Caco-2 (cell line): ENCODE results near the gene RERE. TPM values are rescaled to one million over a fixed set of nuclear protein-coding genes. Genes with fewer than 3 reads are reported as not detected.

Experiments used
- BruUV-seq: library from RNA; stranded (reverse); fragments of 400-500 nt; replicated peaks from 2 replicates; lab custom pipeline; 2021; lab: Mats Ljungman, UMichigan
- CTCF ChIA-PET: fragments of 300-600 bp; sonication (Branson Sonifier 250); formaldehyde crosslinking; loops from one replicate; lab custom pipeline; 2022; ENCODE audit warnings: antibody characterized with exemption; lab: Charles Lee
- POLR2A ChIA-PET: fragments of 300-600 bp; sonication (Branson Sonifier 250); formaldehyde crosslinking; loops from one replicate; lab custom pipeline; 2022; ENCODE audit warnings: antibody characterized with exemption; lab: Charles Lee
- DNase-seq, 2 experiments: peaks; one replicate each; pipeline versions ENCODE4 v3.0.0 to v3.0.0-alpha.2; 2020 to 2022
- H3K27me3 ChIP-seq: replicated peaks from 2 replicates; pipeline ENCODE4 v1.6.0; 2011; ENCODE audit warnings: low read length; ENCODE audit not compliant: control insufficient read depth, insufficient read depth
- H3K36me3 ChIP-seq: 2 replicates; pipeline ENCODE4 v1.5.1; 2011; ENCODE audit warnings: low read length; ENCODE audit not compliant: control insufficient read depth, insufficient read depth
- H3K4me1 ChIP-seq: fragments of 250-450 bp; sonication (Bioruptor Pico); 2 replicates; pipeline ENCODE4 v1.5.1; 2020; ENCODE audit warnings: mild to moderate bottlenecking
- H3K4me3 ChIP-seq: 2 replicates; pipeline ENCODE4 v1.5.1; 2011; ENCODE audit warnings: low read depth, mild to moderate bottlenecking, control low read depth, low read length
- H3K9me3 ChIP-seq: fragments of 250-450 bp; sonication (Bioruptor Pico); 2 replicates; pipeline ENCODE4 v1.5.1; 2020; ENCODE audit warnings: mild to moderate bottlenecking, moderate library complexity
- H3K27ac Mint-ChIP-seq: one replicate; pipeline ENCODE4 v1.8.0; 2022; ENCODE audit warnings: mixed read lengths; ENCODE audit not compliant: unreplicated experiment
- H3K27me3 Mint-ChIP-seq: one replicate; pipeline ENCODE4 v1.8.0; 2022; ENCODE audit warnings: mixed read lengths; ENCODE audit not compliant: insufficient read depth, unreplicated experiment
- H3K36me3 Mint-ChIP-seq: one replicate; pipeline ENCODE4 v1.8.0; 2022; ENCODE audit warnings: mild to moderate bottlenecking, mixed read lengths; ENCODE audit not compliant: insufficient read depth, unreplicated experiment
- H3K4me1 Mint-ChIP-seq: one replicate; pipeline ENCODE4 v1.8.0; 2022; ENCODE audit warnings: low read depth, mixed read lengths; ENCODE audit not compliant: unreplicated experiment
- H3K4me3 Mint-ChIP-seq: one replicate; pipeline ENCODE4 v1.8.0; 2022; ENCODE audit warnings: mild to moderate bottlenecking, moderate library complexity, mixed read lengths; ENCODE audit not compliant: unreplicated experiment
- H3K9me3 Mint-ChIP-seq: one replicate; pipeline ENCODE4 v1.8.0; 2022; ENCODE audit warnings: mixed read lengths; ENCODE audit not compliant: unreplicated experiment
- CTCF ChIP-seq, 2 experiments: fragments of 200-600 bp in 1 of 2; IDR thresholded peaks; 1 replicate in 1 of 2; 2 replicates in 1 of 2; pipeline versions ENCODE4 v1.5.1 to v1.8.0; 2011 to 2022; ENCODE audit warnings: antibody characterized with exemption in 1 of 2, control low read depth in 1 of 2, inconsistent platforms in 1 of 2, low read depth in 1 of 2, low read length in 1 of 2, mild to moderate bottlenecking in 1 of 2, moderate library complexity in 1 of 2; ENCODE audit not compliant: insufficient read depth in 1 of 2, severe bottlenecking in 1 of 2, unreplicated experiment in 1 of 2
- intact Hi-C: fragments of 100-400 bp; cut with micrococcal nuclease; formaldehyde crosslinking; loops from one replicate; pipeline ENCODE4 v1.10.0; 2022; ENCODE audit not compliant: unreplicated experiment
- total RNA-seq: library from RNA; stranded (reverse); gene quantifications from 2 replicates; pipeline ENCODE4 v1.2.3, GENCODE V29; 2022

Gene RERE
- total RNA-seq, 1 experiment from 2014 or later = 85.2 TPM

- TF ChIP-seq CTCF (IDR thresholded peaks at IDR 0.05; ENCODE audit: insufficient read depth in 1 of 2, low read depth in 1 of 2, low read length in 1 of 2, severe bottlenecking in 1 of 2, unreplicated experiment in 1 of 2) = peak in 1 of 2 experiments; percentile 7
- H3K4me1 ChIP-seq = 0 out of 2 replicates have a peak, but pooled peaks cover 5% of the 10 kb centered on the region
- H3K9me3 ChIP-seq = no peaks in the 10 kb centered on the region
- intact Hi-C loops = no loop called here
- no peak overlapping the region for H3K27ac Mint-ChIP-seq
- BruUV-seq = no TSS peak
- H3K27me3 Mint-ChIP-seq = no peaks in the 10 kb centered on the region
- H3K4me3 Mint-ChIP-seq = no peak overlapping the region
- peaks cover 9% of the 10 kb centered on the region for H3K4me1 Mint-ChIP-seq
- H3K9me3 Mint-ChIP-seq = no peaks in the 10 kb centered on the region
- H3K36me3 Mint-ChIP-seq = peaks cover 51% of the 10 kb centered on the region
- POLR2A ChIA-PET = no interaction called here
- H3K36me3 ChIP-seq = peaks cover 3% of the 10 kb centered on the region; the same call in 1 of the 2 replicates
- no peaks in the 10 kb centered on the region for H3K27me3 ChIP-seq
- no peak for DNase-seq
- no peak overlapping the region for H3K4me3 ChIP-seq
- CTCF ChIA-PET = interaction anchor here (0.7 kb wide), 2 partner anchors 45 to 168 kb away, joined by 4 to 6 read pairs; no protein-coding TSS in a partner anchor
Measured at GRCh38 chr1:8379513-8380186, 437.8 kb downstream of the RERE start.

GRCh38 chr1:8378981-8379470 lies 438.4 kb downstream of the RERE start:
- TF ChIP-seq CTCF (IDR thresholded peaks at IDR 0.05; ENCODE audit: insufficient read depth in 1 of 2, low read depth in 1 of 2, low read length in 1 of 2, severe bottlenecking in 1 of 2, unreplicated experiment in 1 of 2) = no peak
- no peak overlapping the region for H3K4me3 Mint-ChIP-seq
- peaks cover 46% of the 10 kb centered on the region for H3K36me3 Mint-ChIP-seq
- H3K4me3 ChIP-seq = no peak overlapping the region
- no peaks in the 10 kb centered on the region for H3K9me3 ChIP-seq
- intact Hi-C loops = no loop called here
- no peak overlapping the region for H3K27ac Mint-ChIP-seq
- DNase-seq = no peak
- ChIA-PET CTCF (no interaction called here), POLR2A (no interaction called here)
- 0 out of 2 replicates have a peak, but pooled peaks cover 5% of the 10 kb centered on the region for H3K4me1 ChIP-seq
- H3K27me3 Mint-ChIP-seq = no peaks in the 10 kb centered on the region
- no peaks in the 10 kb centered on the region for H3K9me3 Mint-ChIP-seq
- H3K27me3 ChIP-seq = no peaks in the 10 kb centered on the region
- no TSS peak for BruUV-seq
- 0 out of 2 replicates have a peak, but pooled peaks cover 1% of the 10 kb centered on the region for H3K36me3 ChIP-seq
- H3K4me1 Mint-ChIP-seq = peaks cover 9% of the 10 kb centered on the region

GRCh38 chr1:8378178-8378577 lies 439.3 kb downstream of the RERE start:
- CTCF ChIA-PET = no interaction called here
- POLR2A ChIA-PET = interaction anchor here (0.6 kb wide), 1 partner anchor 52 kb away, joined by 3 read pairs; no protein-coding TSS in a partner anchor
- H3K36me3 Mint-ChIP-seq = peaks cover 41% of the 10 kb centered on the region
- 0 out of 2 replicates have a peak, but pooled peaks cover 5% of the 10 kb centered on the region for H3K4me1 ChIP-seq
- H3K4me3 ChIP-seq = no peak overlapping the region
- H3K27ac Mint-ChIP-seq = no peak overlapping the region
- no peaks in the 10 kb centered on the region for H3K27me3 ChIP-seq
- TF ChIP-seq CTCF (IDR thresholded peaks at IDR 0.05; ENCODE audit: insufficient read depth in 1 of 2, low read depth in 1 of 2, low read length in 1 of 2, severe bottlenecking in 1 of 2, unreplicated experiment in 1 of 2) = no peak
- H3K9me3 Mint-ChIP-seq = no peaks in the 10 kb centered on the region
- intact Hi-C loops = no loop called here
- peak in 1 of 2 experiments; percentile 24 for DNase-seq
- H3K27me3 Mint-ChIP-seq = no peaks in the 10 kb centered on the region
- no TSS peak for BruUV-seq
- no peaks in the 10 kb centered on the region for H3K9me3 ChIP-seq
- 0 out of 2 replicates have a peak, but pooled peaks cover 1% of the 10 kb centered on the region for H3K36me3 ChIP-seq
- no peak overlapping the region for H3K4me3 Mint-ChIP-seq
- peaks cover 9% of the 10 kb centered on the region for H3K4me1 Mint-ChIP-seq
